RWPE2 (cell line): ENCODE data around the gene GNL2.

Experiments
- ATAC-seq: fragments of 200-7000 bp; cut with Tn5 transposase; 3 replicates; pipeline ENCODE4 v1.9.1; 2021; ENCODE audit warnings: low read depth
- DNase-seq: peaks from one replicate; pipeline ENCODE4 v3.0.0-alpha.2; 2020; ENCODE audit warnings: low spot score
- H3K27ac ChIP-seq: fragments of 450-650 bp; 2 replicates; pipeline ENCODE4 v1.5.1; 2017; ENCODE audit warnings: mild to moderate bottlenecking; ENCODE audit not compliant: poor library complexity, severe bottlenecking
- H3K27me3 ChIP-seq: fragments of 250-450 bp; sonication (Bioruptor Pico); 2 replicates; pipeline ENCODE4 v1.5.1; 2021; ENCODE audit warnings: mild to moderate bottlenecking, moderate library complexity; ENCODE audit not compliant: insufficient read depth, poor library complexity, severe bottlenecking
- H3K36me3 ChIP-seq: fragments of 250-450 bp; sonication (Bioruptor Pico); 2 replicates; pipeline ENCODE4 v1.5.1; 2020; ENCODE audit warnings: low read depth, mild to moderate bottlenecking, moderate library complexity
- H3K4me1 ChIP-seq: fragments of 250-450 bp; sonication (Bioruptor Pico); 2 replicates; pipeline ENCODE4 v1.5.1; 2021; ENCODE audit warnings: mild to moderate bottlenecking, moderate library complexity; ENCODE audit not compliant: insufficient read depth, poor library complexity, severe bottlenecking
- H3K4me3 ChIP-seq: fragments of 250-450 bp; sonication (Bioruptor Pico); 2 replicates; pipeline ENCODE4 v1.5.1; 2021; ENCODE audit warnings: mild to moderate bottlenecking, moderate library complexity; ENCODE audit not compliant: severe bottlenecking
- H3K9me3 ChIP-seq: fragments of 250-450 bp; sonication (Bioruptor Pico); 2 replicates; pipeline ENCODE4 v1.5.1; 2021; ENCODE audit warnings: mild to moderate bottlenecking, moderate library complexity; ENCODE audit not compliant: severe bottlenecking
- TF ChIP-seq, protein P1 (sequence below): fragments of 450-650 bp; IDR thresholded peaks from one replicate; pipeline ENCODE4 v1.5.1; 2017; ENCODE audit warnings: mild to moderate bottlenecking, moderate library complexity; ENCODE audit not compliant: poor library complexity, severe bottlenecking

GNL2 gene

DNA sequence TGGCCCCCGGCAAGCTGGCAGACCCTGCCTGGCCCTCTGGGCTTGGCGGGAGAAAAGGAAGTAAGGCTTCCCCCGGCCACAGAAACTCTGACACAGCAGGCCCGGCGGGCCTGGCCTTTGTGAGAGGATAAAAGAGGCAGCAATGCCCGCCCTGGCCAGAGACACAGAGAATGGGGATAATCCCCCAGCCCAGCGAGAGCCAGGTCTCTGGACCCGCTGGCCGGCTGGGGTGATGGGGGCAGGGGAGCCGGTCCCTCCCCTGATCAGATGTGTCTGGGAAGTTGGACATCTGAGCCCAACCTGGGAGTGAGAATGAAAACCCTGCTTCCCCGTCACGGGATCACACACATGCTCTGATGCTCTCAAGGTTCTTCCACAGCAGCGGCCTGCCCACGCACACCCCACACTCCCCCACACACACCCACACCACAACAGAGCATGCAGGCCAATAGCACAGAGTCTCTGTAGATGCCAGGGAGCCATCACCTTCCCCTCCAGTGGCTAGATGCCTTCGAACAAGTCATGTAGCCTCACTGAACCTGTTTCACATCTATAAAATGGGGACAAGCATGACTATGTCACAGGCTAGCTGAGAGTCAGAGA, 34.8 kb upstream of the GNL2 start:
- Histone ChIP-seq H3K36me3 (no peaks in the 10 kb centered on the region), H3K27me3 (peaks cover 70% of the 10 kb centered on the region), H3K27ac (no peak overlapping the region), H3K4me1 (no peaks in the 10 kb centered on the region), H3K4me3 (no peak overlapping the region), H3K9me3 (no peaks in the 10 kb centered on the region)
- DNase-seq (no peak), ATAC-seq (no peak)
- TF ChIP-seq, protein P1, sequence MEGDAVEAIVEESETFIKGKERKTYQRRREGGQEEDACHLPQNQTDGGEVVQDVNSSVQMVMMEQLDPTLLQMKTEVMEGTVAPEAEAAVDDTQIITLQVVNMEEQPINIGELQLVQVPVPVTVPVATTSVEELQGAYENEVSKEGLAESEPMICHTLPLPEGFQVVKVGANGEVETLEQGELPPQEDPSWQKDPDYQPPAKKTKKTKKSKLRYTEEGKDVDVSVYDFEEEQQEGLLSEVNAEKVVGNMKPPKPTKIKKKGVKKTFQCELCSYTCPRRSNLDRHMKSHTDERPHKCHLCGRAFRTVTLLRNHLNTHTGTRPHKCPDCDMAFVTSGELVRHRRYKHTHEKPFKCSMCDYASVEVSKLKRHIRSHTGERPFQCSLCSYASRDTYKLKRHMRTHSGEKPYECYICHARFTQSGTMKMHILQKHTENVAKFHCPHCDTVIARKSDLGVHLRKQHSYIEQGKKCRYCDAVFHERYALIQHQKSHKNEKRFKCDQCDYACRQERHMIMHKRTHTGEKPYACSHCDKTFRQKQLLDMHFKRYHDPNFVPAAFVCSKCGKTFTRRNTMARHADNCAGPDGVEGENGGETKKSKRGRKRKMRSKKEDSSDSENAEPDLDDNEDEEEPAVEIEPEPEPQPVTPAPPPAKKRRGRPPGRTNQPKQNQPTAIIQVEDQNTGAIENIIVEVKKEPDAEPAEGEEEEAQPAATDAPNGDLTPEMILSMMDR = no peak

DNA sequence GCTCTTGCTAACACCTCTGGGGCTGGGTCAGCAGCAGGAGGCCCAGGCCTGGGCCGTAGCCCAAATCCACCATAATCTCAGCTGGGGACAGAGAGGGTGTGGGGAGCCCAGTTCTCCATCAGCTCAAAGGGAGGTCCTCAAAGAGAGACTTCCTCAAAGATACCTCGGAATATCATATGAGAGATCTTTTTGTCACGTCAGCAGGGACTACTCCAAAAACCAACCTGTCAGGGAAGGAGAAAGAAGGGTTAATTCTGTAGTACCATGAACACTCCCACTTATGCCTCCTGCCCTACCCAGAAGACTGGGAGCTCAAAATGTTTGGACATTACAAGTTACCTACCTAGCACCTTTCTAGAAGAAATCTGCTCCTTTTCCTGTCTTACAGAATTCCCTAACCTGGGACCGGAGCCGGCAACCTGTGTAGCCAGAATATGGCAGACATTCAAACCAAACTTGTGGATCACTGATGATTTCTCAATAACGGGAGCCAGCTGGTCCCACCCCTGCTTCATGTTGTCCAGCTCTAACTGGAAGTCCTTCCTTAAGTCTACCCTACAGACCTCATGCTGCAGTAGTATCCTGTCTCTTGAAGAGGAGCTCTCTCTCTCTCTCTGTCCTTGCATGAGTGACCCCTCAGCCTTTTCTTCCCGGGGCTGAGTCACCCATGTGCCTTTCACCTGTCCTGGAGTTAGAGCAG, 34.1 kb upstream of the GNL2 start:
- Histone ChIP-seq H3K4me1 (no peaks in the 10 kb centered on the region), H3K27ac (no peak overlapping the region), H3K4me3 (no peak overlapping the region), H3K9me3 (no peaks in the 10 kb centered on the region), H3K27me3 (peaks cover 64% of the 10 kb centered on the region), H3K36me3 (no peaks in the 10 kb centered on the region)
- DNase-seq (no peak), ATAC-seq (no peak)
- TF ChIP-seq, protein P1 = no peak

DNA sequence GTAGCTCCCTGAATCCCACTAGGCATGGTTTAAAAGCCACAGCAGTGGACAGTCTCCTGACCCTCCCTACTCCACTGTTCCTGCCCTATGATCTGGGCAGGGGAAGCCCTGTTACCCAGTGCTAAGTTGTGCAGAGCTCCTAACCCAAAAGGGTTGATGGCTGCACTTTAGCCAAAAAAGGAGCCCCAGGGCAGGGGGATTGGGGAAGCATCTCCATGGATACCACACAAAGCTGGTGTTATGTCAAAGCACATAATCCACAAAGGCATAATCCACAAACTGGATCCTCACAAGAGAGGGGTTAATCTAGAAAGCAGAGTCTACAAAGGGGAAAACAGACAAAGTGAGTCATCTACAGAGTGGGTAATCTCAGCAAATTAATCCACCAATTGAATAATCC, 33.3 kb upstream of the GNL2 start:
- Histone ChIP-seq H3K36me3 (no peaks in the 10 kb centered on the region), H3K9me3 (no peaks in the 10 kb centered on the region), H3K4me1 (no peaks in the 10 kb centered on the region), H3K27me3 (peaks cover 55% of the 10 kb centered on the region), H3K27ac (no peak overlapping the region), H3K4me3 (no peak overlapping the region)
- ATAC-seq (no peak), DNase-seq (no peak)
- TF ChIP-seq, protein P1 = no peak

DNA sequence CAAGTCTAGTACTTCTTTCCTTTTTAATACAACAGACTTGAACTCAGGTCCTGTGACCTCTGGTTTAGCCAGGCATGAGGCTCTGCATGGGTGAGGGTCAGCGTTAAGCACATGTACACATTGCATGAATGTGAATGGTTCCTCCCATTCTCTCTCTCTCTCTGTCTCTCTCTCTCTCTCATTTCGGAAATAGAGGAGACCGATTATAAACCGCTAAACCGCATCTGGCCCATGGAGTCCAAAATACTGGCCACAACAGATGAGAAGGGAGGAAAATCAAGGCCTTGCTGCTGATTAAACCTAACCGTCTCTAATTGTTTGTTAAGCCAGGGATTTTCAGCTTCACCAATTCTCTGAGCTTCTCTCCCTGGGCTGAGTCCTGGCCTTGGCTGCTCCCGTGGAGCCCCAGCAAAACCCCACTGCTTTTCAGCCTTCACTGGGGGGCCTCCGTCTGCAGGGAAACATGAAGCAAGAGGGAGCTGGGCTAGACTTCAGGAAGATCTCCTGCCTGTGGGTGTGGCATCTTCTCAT, 32.4 kb upstream of the GNL2 start:
- DNase-seq = no peak
- TF ChIP-seq, protein P1 = no peak

DNA sequence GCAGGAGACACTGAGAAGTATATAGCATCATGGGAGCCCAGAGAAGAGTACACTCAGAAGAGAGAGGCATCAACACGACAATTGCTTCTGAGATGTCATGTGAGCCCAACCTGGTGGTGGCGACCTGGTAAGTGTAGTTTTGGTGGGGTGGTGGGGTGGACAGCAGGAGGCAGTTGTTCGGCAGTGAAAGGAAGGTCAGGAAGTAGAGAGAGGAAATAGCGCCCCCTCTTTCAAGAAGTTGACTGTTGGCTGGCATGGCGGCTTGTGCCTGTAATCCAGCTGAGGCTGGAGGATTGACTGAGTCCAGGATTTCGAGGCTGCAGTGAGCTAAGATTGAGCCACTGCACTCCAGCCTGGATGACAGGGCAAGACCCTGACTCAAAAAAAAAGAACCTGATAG, 26.4 kb upstream of the GNL2 start:
- Histone ChIP-seq H3K9me3 (no peaks in the 10 kb centered on the region), H3K36me3 (no peaks in the 10 kb centered on the region), H3K27me3 (peaks cover 17% of the 10 kb centered on the region), H3K27ac (no peak overlapping the region), H3K4me1 (no peaks in the 10 kb centered on the region), H3K4me3 (no peak overlapping the region)
- DNase-seq = no peak
- TF ChIP-seq, protein P1 = no peak
- no peak for ATAC-seq

More for the DNA sequence above, 32.4 kb upstream of the GNL2 start:
- Histone ChIP-seq H3K4me1 (no peaks in the 10 kb centered on the region), H3K9me3 (no peaks in the 10 kb centered on the region), H3K27ac (no peak overlapping the region), H3K27me3 (peaks cover 46% of the 10 kb centered on the region), H3K36me3 (no peaks in the 10 kb centered on the region), H3K4me3 (no peak overlapping the region)
- no peak for ATAC-seq
